Measurements from ENCODE around the gene D2HGDH. TPM values are rescaled to one million over a fixed set of nuclear protein-coding genes. Genes with fewer than 3 reads are reported as not detected.

The D2HGDH gene
- total RNA-seq, 1 donor from 2014 or later, result 8.0 TPM

Other genes starting within 250 kb of the D2HGDH start
- 160 TPM for gene STK25, start 226.0 kb upstream of the D2HGDH start, total RNA-seq
- 22.8 TPM for gene BOK, start 175.9 kb upstream of the D2HGDH start, total RNA-seq
- 22.0 TPM for gene THAP4, start 97.5 kb upstream of the D2HGDH start, total RNA-seq
- 33.7 TPM for gene ATG4B, start 96.9 kb upstream of the D2HGDH start, total RNA-seq
- 10.0 TPM for gene DTYMK, start 47.8 kb upstream of the D2HGDH start, total RNA-seq
- 23.4 TPM for gene ING5, start 32.6 kb upstream of the D2HGDH start, total RNA-seq
- 0.16 TPM for gene GAL3ST2, start 42.2 kb downstream of the D2HGDH start, total RNA-seq
- gene NEU4, start 74.6 kb downstream of the D2HGDH start, total RNA-seq, result 0.31 TPM
- not detected for gene PDCD1, start 124.3 kb downstream of the D2HGDH start, total RNA-seq
- 2.5 TPM for gene RTP5, start 135.1 kb downstream of the D2HGDH start, total RNA-seq

Data from occipital lobe (tissue), 1 donor.